WERI-Rb-1 (cell line): ENCODE measurements around the gene UNC5A.
A peak's percentile ranks its signal among the peaks of the same experiment; 100 is the strongest.

ENCODE experiments used
- DNase-seq: peaks from one replicate; pipeline ENCODE4 v3.0.0-alpha.2; 2020
- H3K27ac ChIP-seq: fragments of 250-450 bp; sonication (Bioruptor Pico); 2 replicates; pipeline ENCODE4 v1.5.1; 2020; ENCODE audit warnings: mild to moderate bottlenecking, moderate library complexity
- H3K27me3 ChIP-seq: fragments of 250-450 bp; sonication (Bioruptor Pico); 2 replicates; pipeline ENCODE4 v1.5.1; 2021; ENCODE audit warnings: mild to moderate bottlenecking, low read depth, moderate library complexity; ENCODE audit not compliant: insufficient read depth, severe bottlenecking
- H3K36me3 ChIP-seq: fragments of 250-450 bp; sonication (Bioruptor Pico); 2 replicates; pipeline ENCODE4 v1.5.1; 2020; ENCODE audit warnings: mild to moderate bottlenecking, moderate library complexity
- H3K4me3 ChIP-seq: 2 replicates; pipeline ENCODE4 v1.5.1; 2011; ENCODE audit warnings: low read depth, mild to moderate bottlenecking, control low read depth, low read length
- H3K9me3 ChIP-seq: fragments of 250-450 bp; sonication (Bioruptor Pico); 2 replicates; pipeline ENCODE4 v1.5.1; 2021; ENCODE audit warnings: mild to moderate bottlenecking, moderate library complexity; ENCODE audit not compliant: severe bottlenecking
- CTCF ChIP-seq: IDR thresholded peaks from 2 replicates; pipeline ENCODE4 v1.5.1; 2011; ENCODE audit warnings: low read depth, mild to moderate bottlenecking, control low read depth, inconsistent platforms, low read length

Gene UNC5A

GRCh38 chr5:176843673-176844072, 33.3 kb downstream of the UNC5A start:
- no peaks in the 10 kb centered on the region for H3K27me3 ChIP-seq
- peak overlapping the region; percentile 37; the same call in 1 of the 2 replicates for H3K27ac ChIP-seq
- TF ChIP-seq CTCF = no peak
- H3K9me3 ChIP-seq = no peaks in the 10 kb centered on the region
- H3K4me3 ChIP-seq = no peak overlapping the region
- no peak for DNase-seq
- no peaks in the 10 kb centered on the region for H3K36me3 ChIP-seq

DNA sequence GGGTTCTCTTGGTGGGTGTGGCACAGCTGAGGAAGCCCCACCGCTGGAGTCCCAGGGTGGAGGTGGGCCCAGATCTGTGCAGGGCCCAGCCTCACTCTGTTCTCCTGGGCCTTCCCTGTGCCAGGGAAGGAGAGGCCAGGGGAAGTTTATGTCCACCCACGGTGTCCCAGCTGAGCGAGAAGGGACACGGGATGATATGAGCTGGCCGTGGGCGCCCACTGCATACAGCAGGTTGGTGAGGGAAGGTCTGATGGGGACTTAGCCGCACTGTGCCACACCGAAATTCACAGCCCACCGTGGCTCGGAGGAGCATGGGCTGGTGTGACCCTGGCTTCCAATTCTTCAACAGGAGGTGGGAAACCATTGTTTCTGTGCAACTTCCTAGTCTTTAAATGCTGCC, 33.9 kb downstream of the UNC5A start:
- no peaks in the 10 kb centered on the region for H3K9me3 ChIP-seq
- no peaks in the 10 kb centered on the region for H3K27me3 ChIP-seq
- peak overlapping the region; percentile 37; the same call in 1 of the 2 replicates for H3K27ac ChIP-seq
- no peak overlapping the region for H3K4me3 ChIP-seq
- no peaks in the 10 kb centered on the region for H3K36me3 ChIP-seq
- no peak for TF ChIP-seq CTCF
- DNase-seq = no peak

DNA sequence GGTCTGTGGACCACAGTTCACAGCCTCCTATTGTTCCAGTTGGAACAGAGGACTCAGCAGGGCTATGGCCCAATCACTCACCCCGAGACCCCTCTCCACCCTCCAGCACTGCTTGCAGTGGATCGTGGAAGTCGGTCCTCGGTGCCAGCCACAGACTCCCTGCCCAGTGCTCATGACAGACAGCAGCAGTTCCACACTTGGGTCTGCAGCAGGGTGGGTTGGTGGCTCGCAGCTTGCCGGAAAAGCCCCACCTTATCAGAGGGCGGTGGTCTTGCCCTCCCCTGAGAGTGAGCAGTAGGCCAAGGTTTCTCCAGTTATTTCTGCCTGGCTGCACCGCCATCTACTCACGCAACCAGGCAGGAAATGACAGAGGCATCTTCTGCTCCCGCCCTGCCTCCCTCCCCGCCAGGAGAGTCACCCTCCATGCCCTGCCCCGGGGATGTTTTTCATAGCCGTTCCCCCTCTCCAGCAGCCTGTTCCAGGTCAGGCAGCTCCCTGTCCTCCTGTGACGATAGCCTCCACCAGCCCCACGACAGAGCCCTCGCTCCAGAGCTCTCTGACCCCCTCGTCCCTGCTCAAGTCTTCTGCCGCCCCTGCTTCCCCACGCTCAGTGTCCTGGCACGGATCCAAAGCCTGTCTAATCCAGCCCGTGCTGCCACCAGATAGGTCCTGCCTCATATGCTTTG, 34.5 kb downstream of the UNC5A start:
- Histone ChIP-seq H3K27ac (peak overlapping the region; percentile 56), H3K9me3 (no peaks in the 10 kb centered on the region), H3K4me3 (peak overlapping the region; percentile 20), H3K36me3 (no peaks in the 10 kb centered on the region), H3K27me3 (no peaks in the 10 kb centered on the region)
- DNase-seq = peak; percentile 82
- TF ChIP-seq CTCF = no peak

DNA sequence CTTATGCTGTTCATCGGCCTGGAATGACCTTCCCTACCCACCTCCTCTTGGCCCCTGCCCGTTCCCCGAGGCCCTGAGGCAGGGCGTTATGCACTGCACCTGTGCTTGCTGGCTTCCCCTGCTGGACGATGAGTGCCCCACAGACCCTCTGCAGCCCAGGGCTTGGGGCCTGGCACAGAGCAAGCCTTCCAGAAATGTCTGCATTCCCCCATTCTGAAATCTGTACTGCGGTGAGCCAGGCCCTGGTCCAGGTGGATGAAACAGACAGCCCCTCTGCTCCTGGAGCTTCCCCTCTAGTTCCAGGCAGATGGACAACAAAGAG, 35.0 kb downstream of the UNC5A start:
- Histone ChIP-seq H3K27me3 (no peaks in the 10 kb centered on the region), H3K4me3 (peak overlapping the region; percentile 20; the same call in 1 of the 2 replicates), H3K27ac (no peak overlapping the region; the same call in none of the 2 replicates), H3K9me3 (no peaks in the 10 kb centered on the region), H3K36me3 (no peaks in the 10 kb centered on the region)
- no peak for DNase-seq
- TF ChIP-seq CTCF = peak; percentile 31; the same call in 1 of the 2 replicates

GRCh38 chr5:176846335-176847140, 36.2 kb downstream of the UNC5A start:
- Histone ChIP-seq H3K9me3 (no peaks in the 10 kb centered on the region), H3K36me3 (no peaks in the 10 kb centered on the region), H3K27me3 (no peaks in the 10 kb centered on the region), H3K27ac (no peak overlapping the region), H3K4me3 (no peak overlapping the region)
- TF ChIP-seq CTCF = no peak
- no peak for DNase-seq
